ENCODE data around the gene GOLGA6L2.

The GOLGA6L2 gene

DNA sequence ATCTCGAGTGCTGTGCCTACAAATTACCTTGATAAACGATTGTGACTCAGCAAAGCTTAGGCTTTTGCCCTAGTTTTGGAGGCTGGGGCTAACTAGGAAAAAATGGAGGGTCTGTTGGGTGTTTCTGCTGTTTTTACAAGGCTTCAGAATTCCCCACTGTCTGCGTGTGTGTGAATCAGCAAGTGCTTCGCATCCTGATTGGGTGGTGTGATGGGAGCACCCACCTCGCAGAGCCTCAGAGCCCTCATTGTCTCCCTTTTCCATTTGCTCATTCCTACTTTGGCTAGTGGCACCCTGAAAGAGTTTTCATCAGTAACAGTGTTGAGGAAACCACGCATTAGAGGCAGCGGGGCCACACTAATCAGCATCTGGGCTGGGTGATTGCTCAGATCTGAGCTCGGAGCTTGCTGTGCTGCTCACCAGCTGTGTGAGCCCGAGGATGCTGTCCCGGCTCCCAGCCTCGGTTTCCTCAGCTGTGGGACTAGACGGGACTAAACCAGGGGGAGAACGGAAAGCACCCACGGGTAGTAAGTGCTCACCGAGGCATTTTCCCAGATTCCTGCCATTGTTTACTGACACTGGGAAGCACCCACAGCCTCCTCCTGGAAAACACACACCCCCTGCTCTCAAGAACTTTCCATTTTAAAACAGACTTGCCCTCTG is 51.9 kb downstream of the GOLGA6L2 start:
- Histone ChIP-seq H3K9ac (ENCODE audit: low read depth in 1 of 2, low read length in 2 of 2) (no peak overlapping the region), H3K4me1 (ENCODE audit: control insufficient read depth in 1 of 2, insufficient read depth in 2 of 2, low read length in 2 of 2) (no peaks in the 10 kb centered on the region), H3K27ac (ENCODE audit: low read depth, low read length) (no peak overlapping the region), H3K4me3 (ENCODE audit: low read depth in 1 of 2, low read length in 2 of 2) (no peak overlapping the region), H3K9me3 (ENCODE audit: control insufficient read depth in 1 of 2, low read length in 2 of 2) (no peaks in the 10 kb centered on the region), H3K27me3 (ENCODE audit: control insufficient read depth in 1 of 2, insufficient read depth in 2 of 2, low read length in 2 of 2) (no peaks in the 10 kb centered on the region), H3K36me3 (ENCODE audit: control insufficient read depth in 1 of 2, insufficient read depth in 2 of 2, low read length in 2 of 2) (no peaks in the 10 kb centered on the region)

Measured in duodenal mucosa (tissue), 2 donors.